Measurements from ENCODE around the gene IL1RL1. TPM values are rescaled to one million over a fixed set of nuclear protein-coding genes. Genes with fewer than 3 reads are reported as not detected.

Gene IL1RL1
- total RNA-seq, 1 donor from 2014 or later: 0.27 TPM

DNA sequence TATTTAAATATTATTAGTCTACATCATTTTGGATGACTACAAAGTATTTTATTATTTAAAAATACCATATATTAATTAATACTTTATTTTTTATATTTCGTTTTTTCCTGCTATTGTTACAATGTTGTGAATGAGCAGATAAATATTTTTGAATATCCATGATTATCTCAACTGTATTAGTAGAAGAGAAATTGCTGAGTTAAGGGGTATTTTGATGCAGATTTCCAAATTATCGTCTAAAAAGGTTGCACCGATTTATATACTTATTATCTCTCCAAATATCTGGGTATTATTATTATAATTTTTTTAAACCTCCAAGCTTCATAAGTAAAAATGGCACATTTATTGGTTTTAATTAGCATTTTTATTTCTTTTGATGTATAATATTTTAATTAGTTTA is 8.9 kb upstream of the IL1RL1 start:
- no peak for TF ChIP-seq EZH2 (IDR thresholded peaks at IDR 0.05; ENCODE audit: insufficient read depth, low read length)
- TF ChIP-seq, protein P1, sequence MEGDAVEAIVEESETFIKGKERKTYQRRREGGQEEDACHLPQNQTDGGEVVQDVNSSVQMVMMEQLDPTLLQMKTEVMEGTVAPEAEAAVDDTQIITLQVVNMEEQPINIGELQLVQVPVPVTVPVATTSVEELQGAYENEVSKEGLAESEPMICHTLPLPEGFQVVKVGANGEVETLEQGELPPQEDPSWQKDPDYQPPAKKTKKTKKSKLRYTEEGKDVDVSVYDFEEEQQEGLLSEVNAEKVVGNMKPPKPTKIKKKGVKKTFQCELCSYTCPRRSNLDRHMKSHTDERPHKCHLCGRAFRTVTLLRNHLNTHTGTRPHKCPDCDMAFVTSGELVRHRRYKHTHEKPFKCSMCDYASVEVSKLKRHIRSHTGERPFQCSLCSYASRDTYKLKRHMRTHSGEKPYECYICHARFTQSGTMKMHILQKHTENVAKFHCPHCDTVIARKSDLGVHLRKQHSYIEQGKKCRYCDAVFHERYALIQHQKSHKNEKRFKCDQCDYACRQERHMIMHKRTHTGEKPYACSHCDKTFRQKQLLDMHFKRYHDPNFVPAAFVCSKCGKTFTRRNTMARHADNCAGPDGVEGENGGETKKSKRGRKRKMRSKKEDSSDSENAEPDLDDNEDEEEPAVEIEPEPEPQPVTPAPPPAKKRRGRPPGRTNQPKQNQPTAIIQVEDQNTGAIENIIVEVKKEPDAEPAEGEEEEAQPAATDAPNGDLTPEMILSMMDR (IDR thresholded peaks at IDR 0.05; ENCODE audit: insufficient read depth, low read depth, low read length): no peak
- H3K4me1 ChIP-seq (ENCODE audit: insufficient read depth, low read length): no peaks in the 10 kb centered on the region
- H3K9me3 ChIP-seq (ENCODE audit: insufficient read depth, low read depth, low read length): no peaks in the 10 kb centered on the region
- Mint-ChIP-seq H3K4me3 (ENCODE audit: unreplicated experiment) (no peak overlapping the region), H3K9me3 (ENCODE audit: unreplicated experiment) (no peaks in the 10 kb centered on the region), H3K27me3 (ENCODE audit: low read depth, unreplicated experiment) (no peaks in the 10 kb centered on the region), H3K36me3 (ENCODE audit: low read depth, unreplicated experiment) (no peaks in the 10 kb centered on the region), H3K4me1 (ENCODE audit: low read depth, unreplicated experiment) (peaks cover 9% of the 10 kb centered on the region), H3K27ac (ENCODE audit: unreplicated experiment) (no peak overlapping the region)
- FAIRE-seq: no peak
- no peak for DNase-seq (ENCODE audit: low read depth)
- H3K36me3 ChIP-seq (ENCODE audit: insufficient read depth, low read length): no peaks in the 10 kb centered on the region
- H4K20me1 ChIP-seq (ENCODE audit: insufficient read depth, low read length): no peaks in the 10 kb centered on the region
- H2AFZ ChIP-seq (ENCODE audit: low read depth, low read length): no peak overlapping the region
- no peak overlapping the region for H3K4me2 ChIP-seq (ENCODE audit: low read length)
- H3K27me3 ChIP-seq (ENCODE audit: insufficient read depth, low read length): no peaks in the 10 kb centered on the region
- H3K27ac ChIP-seq (ENCODE audit: low read depth, low read length): no peak overlapping the region
- no peak overlapping the region for H3K4me3 ChIP-seq (ENCODE audit: insufficient read depth, low read depth, low read length)
- H3K79me2 ChIP-seq (ENCODE audit: insufficient read depth, low read length): no peaks in the 10 kb centered on the region
- H3K9ac ChIP-seq (ENCODE audit: low read length): no peak overlapping the region

DNA sequence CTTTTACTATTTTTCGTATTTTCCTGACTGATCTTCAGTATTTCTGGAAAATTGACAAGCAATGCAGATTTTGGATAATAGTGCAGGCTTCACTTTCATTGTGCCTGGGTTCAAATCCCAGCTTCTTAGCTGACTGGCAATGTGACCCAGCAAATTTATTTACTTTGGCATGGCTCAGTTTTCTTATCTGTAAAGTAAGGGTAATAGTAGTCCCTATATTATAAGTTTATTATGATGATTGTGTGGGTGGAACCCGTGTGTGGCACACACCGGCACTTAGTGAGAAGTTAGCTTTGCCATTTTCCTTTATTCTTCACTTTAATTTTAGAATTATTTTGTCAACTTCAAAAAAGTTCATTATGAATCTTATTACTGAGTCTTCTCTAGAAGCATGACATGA is 7.8 kb upstream of the IL1RL1 start:
- no peak overlapping the region for H3K27ac ChIP-seq (ENCODE audit: low read depth, low read length)
- Mint-ChIP-seq H3K27me3 (ENCODE audit: low read depth, unreplicated experiment) (peaks cover 5% of the 10 kb centered on the region), H3K4me3 (ENCODE audit: unreplicated experiment) (no peak overlapping the region), H3K36me3 (ENCODE audit: low read depth, unreplicated experiment) (no peaks in the 10 kb centered on the region), H3K27ac (ENCODE audit: unreplicated experiment) (no peak overlapping the region), H3K9me3 (ENCODE audit: unreplicated experiment) (peaks cover 1% of the 10 kb centered on the region), H3K4me1 (ENCODE audit: low read depth, unreplicated experiment) (peaks cover 6% of the 10 kb centered on the region)
- FAIRE-seq: no peak
- no peak overlapping the region for H3K9ac ChIP-seq (ENCODE audit: low read length)
- H3K4me1 ChIP-seq (ENCODE audit: insufficient read depth, low read length): no peaks in the 10 kb centered on the region
- H3K4me2 ChIP-seq (ENCODE audit: low read length): no peak overlapping the region
- no peaks in the 10 kb centered on the region for H3K79me2 ChIP-seq (ENCODE audit: insufficient read depth, low read length)
- TF ChIP-seq, protein P1 (IDR thresholded peaks at IDR 0.05; ENCODE audit: insufficient read depth, low read depth, low read length): no peak
- TF ChIP-seq EZH2 (IDR thresholded peaks at IDR 0.05; ENCODE audit: insufficient read depth, low read length): no peak
- DNase-seq (ENCODE audit: low read depth): no peak
- no peaks in the 10 kb centered on the region for H3K9me3 ChIP-seq (ENCODE audit: insufficient read depth, low read depth, low read length)
- H2AFZ ChIP-seq (ENCODE audit: low read depth, low read length): no peak overlapping the region
- H3K4me3 ChIP-seq (ENCODE audit: insufficient read depth, low read depth, low read length): no peak overlapping the region
- no peaks in the 10 kb centered on the region for H4K20me1 ChIP-seq (ENCODE audit: insufficient read depth, low read length)
- no peaks in the 10 kb centered on the region for H3K27me3 ChIP-seq (ENCODE audit: insufficient read depth, low read length)
- H3K36me3 ChIP-seq (ENCODE audit: insufficient read depth, low read length): no peaks in the 10 kb centered on the region

DNA sequence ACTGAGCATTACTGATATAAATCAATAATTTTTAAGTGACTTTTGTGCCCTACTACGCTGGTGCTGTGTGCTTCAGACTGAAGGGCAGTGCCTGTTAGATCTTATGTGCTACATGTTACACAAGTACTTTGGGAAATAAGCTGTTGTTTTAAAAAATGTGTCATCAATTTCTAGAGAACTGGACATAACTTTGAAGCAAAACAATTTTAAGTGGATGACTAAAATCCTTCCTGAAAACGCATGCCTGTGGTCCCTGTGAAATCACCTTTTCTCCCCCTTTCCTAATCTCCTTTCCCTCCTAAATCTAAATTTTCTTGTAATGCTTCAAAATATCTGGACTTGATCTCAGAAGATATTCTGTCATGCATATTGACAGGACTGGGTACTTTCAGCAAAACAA is 7.1 kb upstream of the IL1RL1 start:
- H3K27ac ChIP-seq (ENCODE audit: low read depth, low read length): no peak overlapping the region
- H3K9me3 ChIP-seq (ENCODE audit: insufficient read depth, low read depth, low read length): no peaks in the 10 kb centered on the region
- Mint-ChIP-seq H3K4me1 (ENCODE audit: low read depth, unreplicated experiment) (peaks cover 6% of the 10 kb centered on the region), H3K36me3 (ENCODE audit: low read depth, unreplicated experiment) (no peaks in the 10 kb centered on the region), H3K27me3 (ENCODE audit: low read depth, unreplicated experiment) (peaks cover 5% of the 10 kb centered on the region), H3K4me3 (ENCODE audit: unreplicated experiment) (no peak overlapping the region), H3K9me3 (ENCODE audit: unreplicated experiment) (peaks cover 1% of the 10 kb centered on the region), H3K27ac (ENCODE audit: unreplicated experiment) (no peak overlapping the region)
- TF ChIP-seq EZH2 (IDR thresholded peaks at IDR 0.05; ENCODE audit: insufficient read depth, low read length): no peak
- TF ChIP-seq, protein P1 (IDR thresholded peaks at IDR 0.05; ENCODE audit: insufficient read depth, low read depth, low read length): no peak
- no peaks in the 10 kb centered on the region for H3K4me1 ChIP-seq (ENCODE audit: insufficient read depth, low read length)
- no peaks in the 10 kb centered on the region for H3K36me3 ChIP-seq (ENCODE audit: insufficient read depth, low read length)
- H4K20me1 ChIP-seq (ENCODE audit: insufficient read depth, low read length): no peaks in the 10 kb centered on the region
- H2AFZ ChIP-seq (ENCODE audit: low read depth, low read length): no peak overlapping the region
- no peak overlapping the region for H3K4me2 ChIP-seq (ENCODE audit: low read length)
- H3K79me2 ChIP-seq (ENCODE audit: insufficient read depth, low read length): no peaks in the 10 kb centered on the region
- DNase-seq (ENCODE audit: low read depth): peak; percentile 48
- no peaks in the 10 kb centered on the region for H3K27me3 ChIP-seq (ENCODE audit: insufficient read depth, low read length)
- FAIRE-seq: no peak
- H3K4me3 ChIP-seq (ENCODE audit: insufficient read depth, low read depth, low read length): no peak overlapping the region
- no peak overlapping the region for H3K9ac ChIP-seq (ENCODE audit: low read length)
